HFFc6 (cell line): Measurements from ENCODE around the gene PHF1. TPM values are rescaled to one million over a fixed set of nuclear protein-coding genes. Genes with fewer than 3 reads are reported as not detected.
A peak's percentile ranks its signal among the peaks of the same experiment; 100 is the strongest.

Source experiments
- DNase-seq: peaks from one replicate; pipeline ENCODE4 v3.0.0-alpha.2; 2018
- H3K27ac Mint-ChIP-seq: 2 replicates; pipeline ENCODE4 v1.8.0; 2020; ENCODE audit warnings: mild to moderate bottlenecking, mixed read lengths
- H3K27me3 Mint-ChIP-seq: 2 replicates; pipeline ENCODE4 v1.8.0; 2021; ENCODE audit warnings: mild to moderate bottlenecking, moderate library complexity, mixed read lengths; ENCODE audit not compliant: insufficient read depth
- H3K36me3 Mint-ChIP-seq: 2 replicates; pipeline ENCODE4 v1.8.0; 2021; ENCODE audit warnings: low read depth, mixed read lengths
- H3K4me1 Mint-ChIP-seq: 2 replicates; pipeline ENCODE4 v1.8.0; 2020; ENCODE audit warnings: low read depth, mixed read lengths
- H3K4me3 Mint-ChIP-seq: 2 replicates; pipeline ENCODE4 v1.8.0; 2020; ENCODE audit warnings: mild to moderate bottlenecking, moderate library complexity, mixed read lengths
- H3K9me3 Mint-ChIP-seq: 2 replicates; pipeline ENCODE4 v1.8.0; 2020; ENCODE audit warnings: mild to moderate bottlenecking, mixed read lengths
- CTCF ChIP-seq: fragments of 200-600 bp; sonication (generic); IDR thresholded peaks from 2 replicates; pipeline ENCODE4 v1.5.0; 2021; ENCODE audit warnings: antibody characterized with exemption, mild to moderate bottlenecking
- total RNA-seq, 6 experiments: library from RNA; stranded (reverse); fragmentation: NEBNext Ultra II Directional; extraction: Animal tissue kit (Norgen Biotek cat#: 25700); gene quantifications; 2 replicates in 1 of 6; 3 replicates in 5 of 6; pipeline ENCODE4 v1.2.3, GENCODE V29; 2021

Gene PHF1
- total RNA-seq, 6 experiments from 2014 or later, result 43.2 to 52.8 (median 51.4) TPM

GRCh38 chr6:33425668-33426577 is 15.1 kb downstream of the PHF1 start:
- peak overlapping the region; percentile 92 for H3K27ac Mint-ChIP-seq
- peak; percentile 79 for DNase-seq
- peaks cover 3% of the 10 kb centered on the region; the same call in 1 of the 2 replicates for H3K27me3 Mint-ChIP-seq
- H3K4me3 Mint-ChIP-seq, result peak overlapping the region; percentile 90
- H3K36me3 Mint-ChIP-seq, result peaks cover 20% of the 10 kb centered on the region
- TF ChIP-seq CTCF, result peak; percentile 82
- peaks cover 89% of the 10 kb centered on the region for H3K4me1 Mint-ChIP-seq
- no peaks in the 10 kb centered on the region for H3K9me3 Mint-ChIP-seq

GRCh38 chr6:33426590-33427511 is 16.0 kb downstream of the PHF1 start:
- Mint-ChIP-seq H3K4me3 (peak overlapping the region; percentile 90), H3K9me3 (no peaks in the 10 kb centered on the region), H3K36me3 (peaks cover 20% of the 10 kb centered on the region), H3K27ac (peak overlapping the region; percentile 92), H3K4me1 (peaks cover 85% of the 10 kb centered on the region), H3K27me3 (peaks cover 3% of the 10 kb centered on the region; the same call in 1 of the 2 replicates)
- no peak for DNase-seq
- no peak for TF ChIP-seq CTCF

GRCh38 chr6:33427585-33428223 is 16.9 kb downstream of the PHF1 start:
- Mint-ChIP-seq H3K4me3 (peak overlapping the region; percentile 90), H3K4me1 (peaks cover 84% of the 10 kb centered on the region), H3K27ac (peak overlapping the region; percentile 92), H3K9me3 (no peaks in the 10 kb centered on the region), H3K36me3 (peaks cover 22% of the 10 kb centered on the region), H3K27me3 (peaks cover 3% of the 10 kb centered on the region; the same call in 1 of the 2 replicates)
- no peak for TF ChIP-seq CTCF
- DNase-seq, result no peak

GRCh38 chr6:33428224-33428965 is 17.6 kb downstream of the PHF1 start:
- peak overlapping the region; percentile 89 for H3K4me3 Mint-ChIP-seq
- peak overlapping the region; percentile 89 for H3K27ac Mint-ChIP-seq
- H3K27me3 Mint-ChIP-seq, result peaks cover 3% of the 10 kb centered on the region; the same call in 1 of the 2 replicates
- no peaks in the 10 kb centered on the region for H3K9me3 Mint-ChIP-seq
- peak; percentile 71 for TF ChIP-seq CTCF
- H3K4me1 Mint-ChIP-seq, result peaks cover 84% of the 10 kb centered on the region
- H3K36me3 Mint-ChIP-seq, result peaks cover 21% of the 10 kb centered on the region
- peak; percentile 34 for DNase-seq
